CD4-positive, alpha-beta T cell treated with Interleukin-17A for 1 hour (primary cell): ENCODE data around the gene TOPAZ1.
A peak's percentile ranks its signal among the peaks of the same experiment; 100 is the strongest.
"Not testable (repeated sequence)": the region's sequence is repeated elsewhere in the genome, so short reads cannot be mapped to it uniquely, and the experiment has no call there.

Experiments
- DNase-seq: peaks from one replicate; pipeline ENCODE4 v3.0.0-alpha.2; 2020

Gene TOPAZ1

GRCh38 chr3:44337248-44337785 lies 95.6 kb downstream of the TOPAZ1 start:
- DNase-seq = no peak

- peak; percentile 99 for DNase-seq
Observed at GRCh38 chr3:44338010-44338827, 96.5 kb downstream of the TOPAZ1 start, which contains the start of gene TCAIM. Gene TCAIM (plus strand): TSS chr3:44338766. CDS start chr3:44354783, 16,017 bp downstream.

- DNase-seq = no peak
Observed at GRCh38 chr3:44338828-44339127, 97.1 kb downstream of the TOPAZ1 start.

GRCh38 chr3:44339181-44340057 lies 97.7 kb downstream of the TOPAZ1 start:
- no peak for DNase-seq

- DNase-seq = no peak
Observed at GRCh38 chr3:44340058-44340395, 98.3 kb downstream of the TOPAZ1 start.

- DNase-seq = no peak
Observed at GRCh38 chr3:44342176-44342790, 100.6 kb downstream of the TOPAZ1 start.

- DNase-seq = no peak
Observed at GRCh38 chr3:44343421-44343820, 101.7 kb downstream of the TOPAZ1 start.

GRCh38 chr3:44346590-44346989 lies 104.9 kb downstream of the TOPAZ1 start:
- not testable (repeated sequence) for DNase-seq

GRCh38 chr3:44348993-44349392 lies 107.3 kb downstream of the TOPAZ1 start:
- DNase-seq = no peak

GRCh38 chr3:44353355-44353924 lies 111.8 kb downstream of the TOPAZ1 start:
- no peak for DNase-seq

GRCh38 chr3:44355362-44356033 lies 113.8 kb downstream of the TOPAZ1 start:
- DNase-seq = no peak

GRCh38 chr3:44359146-44359751 lies 117.6 kb downstream of the TOPAZ1 start:
- no peak for DNase-seq

GRCh38 chr3:44363591-44363990 lies 121.9 kb downstream of the TOPAZ1 start:
- no peak for DNase-seq

GRCh38 chr3:44365952-44366351 lies 124.3 kb downstream of the TOPAZ1 start:
- DNase-seq = no peak

GRCh38 chr3:44375450-44375849 lies 133.8 kb downstream of the TOPAZ1 start:
- DNase-seq = no peak
